B cell (primary cell): ENCODE measurements around the gene ROPN1. TPM values are rescaled to one million over a fixed set of nuclear protein-coding genes. Genes with fewer than 3 reads are reported as not detected.

Source experiments
- ATAC-seq: fragments of 200-7000 bp; cut with Tn5 transposase; one replicate; pipeline ENCODE4 v1.10.0; 2021; ENCODE audit warnings: low read depth, mild to moderate bottlenecking, moderate number of reproducible peaks, moderate library complexity
- CTCF ChIA-PET: fragments of 350-600 bp; sonication (Branson Sonifier 250); formaldehyde crosslinking; loops from one replicate; lab custom pipeline; 2021; ENCODE audit warnings: antibody characterized with exemption, inconsistent platforms; lab: Charles Lee
- POLR2A ChIA-PET: fragments of 350-600 bp; sonication (Branson Sonifier 250); formaldehyde crosslinking; loops from one replicate; lab custom pipeline; 2021; ENCODE audit warnings: antibody characterized with exemption; lab: Charles Lee
- DNase-seq: peaks from one replicate; pipeline ENCODE4 v3.0.0; 2013
- H2AFZ ChIP-seq: 2 replicates; pipeline ENCODE4 v1.6.1; 2012; ENCODE audit warnings: mild to moderate bottlenecking, low read depth, low read length; ENCODE audit not compliant: insufficient read depth, poor library complexity, severe bottlenecking
- H3K27ac ChIP-seq, 2 donors: 1 replicate in 1 of 2; 2 replicates in 1 of 2; pipeline ENCODE4 v1.5.1; 2012 to 2013; ENCODE audit warnings: low read length in 2 of 2, mild to moderate bottlenecking in 2 of 2, moderate library complexity in 1 of 2
- H3K27me3 ChIP-seq, 4 experiments: fragments of 200-600 bp in 1 of 4; sonication (generic) in 1 of 4; replicated peaks in 1 of 4; 1 replicate in 2 of 4; 2 replicates in 2 of 4; pipeline versions ENCODE4 v1.6.1 to v1.7.0; 2013 to 2016; ENCODE audit warnings: low read length in 3 of 4, mild to moderate bottlenecking in 2 of 4, mixed read lengths in 1 of 4, moderate library complexity in 1 of 4; ENCODE audit not compliant: insufficient read depth in 4 of 4, control insufficient read depth in 3 of 4; ENCODE audit errors: control extremely low read depth in 1 of 4
- H3K36me3 ChIP-seq, 2 experiments: replicated peaks in 1 of 2; 1 replicate in 1 of 2; 2 replicates in 1 of 2; pipeline versions ENCODE4 v1.6.1 to v1.7.1; 2013; ENCODE audit warnings: low read length in 1 of 2; ENCODE audit not compliant: insufficient read depth in 2 of 2, control insufficient read depth in 1 of 2; ENCODE audit errors: control extremely low read depth in 1 of 2, extremely low read depth in 1 of 2
- H3K4me1 ChIP-seq, 2 donors: fragments of 200-600 bp in 1 of 2; sonication (generic) in 1 of 2; 1 replicate in 1 of 2; 2 replicates in 1 of 2; pipeline versions ENCODE4 v1.5.1 to v1.6.1; 2013 to 2017; ENCODE audit warnings: low read length in 2 of 2; ENCODE audit not compliant: control insufficient read depth in 2 of 2, insufficient read depth in 2 of 2
- H3K4me2 ChIP-seq: replicated peaks from 2 replicates; pipeline ENCODE3; 2012; ENCODE audit warnings: mild to moderate bottlenecking, low read depth, low read length; ENCODE audit not compliant: poor library complexity, severe bottlenecking
- H3K4me3 ChIP-seq, 5 experiments: fragments of 200-600 bp in 1 of 5; sonication (generic) in 1 of 5; 1 replicate in 3 of 5; 2 replicates in 2 of 5; pipeline versions ENCODE4 v1.5.1 to v1.7.0; 2011 to 2016; ENCODE audit warnings: low read length in 4 of 5, mild to moderate bottlenecking in 4 of 5, low read depth in 2 of 5, control low read depth in 1 of 5, moderate library complexity in 1 of 5; ENCODE audit not compliant: insufficient read depth in 1 of 5; ENCODE audit errors: control extremely low read depth in 1 of 5, extremely low read depth in 1 of 5
- H3K79me2 ChIP-seq: fragments of 200-600 bp; sonication (generic); one replicate; pipeline ENCODE4 v1.6.0; 2016; ENCODE audit warnings: low read length; ENCODE audit not compliant: control insufficient read depth, insufficient read depth
- H3K9ac ChIP-seq: fragments of 200-600 bp; sonication (generic); 2 replicates; pipeline ENCODE4 v1.6.1; 2017; ENCODE audit warnings: mild to moderate bottlenecking, low read length, moderate library complexity
- H3K9me3 ChIP-seq, 3 donors: one replicate each; pipeline versions ENCODE4 v1.6.1 to v1.7.1; 2013; ENCODE audit warnings: low read length in 2 of 3; ENCODE audit not compliant: control insufficient read depth in 2 of 3, insufficient read depth in 1 of 3; ENCODE audit errors: control extremely low read depth in 1 of 3
- H4K20me1 ChIP-seq: 2 replicates; pipeline ENCODE4 v1.6.0; 2012; ENCODE audit warnings: mild to moderate bottlenecking, low read length; ENCODE audit not compliant: insufficient read depth, control insufficient read depth, poor library complexity, severe bottlenecking
- H3K27ac Mint-ChIP-seq: one replicate; pipeline ENCODE4 v1.8.0; 2021; ENCODE audit warnings: mixed read lengths
- H3K27me3 Mint-ChIP-seq: one replicate; pipeline ENCODE4 v1.8.0; 2021; ENCODE audit warnings: mixed read lengths
- H3K4me1 Mint-ChIP-seq: one replicate; pipeline ENCODE4 v1.8.0; 2021; ENCODE audit warnings: mixed read lengths
- H3K4me3 Mint-ChIP-seq: one replicate; pipeline ENCODE4 v1.8.0; 2021; ENCODE audit warnings: mixed read lengths
- H3K9me3 Mint-ChIP-seq: one replicate; pipeline ENCODE4 v1.8.0; 2022; ENCODE audit warnings: mixed read lengths; ENCODE audit not compliant: insufficient read depth
- CTCF ChIP-seq: fragments of 200-600 bp; IDR thresholded peaks from one replicate; pipeline ENCODE4 v1.8.0; 2022; ENCODE audit warnings: antibody characterized with exemption, mild to moderate bottlenecking
- EZH2 ChIP-seq: IDR thresholded peaks from 2 replicates; pipeline ENCODE4 v1.6.1; 2012; ENCODE audit warnings: borderline replicate concordance, low read depth, mild to moderate bottlenecking, moderate library complexity, low read length; ENCODE audit not compliant: insufficient read depth, poor library complexity, severe bottlenecking
- WGBS: methylation state at CpG from one replicate; pipeline ENCODE4 v1.1.5; 2013; ENCODE audit warnings: missing lambda C conversion rate; ENCODE audit not compliant: insufficient coverage; 5-methylcytosine and 5-hydroxymethylcytosine counted together
- intact Hi-C: fragments of 100-400 bp; cut with micrococcal nuclease; formaldehyde crosslinking; loops from one replicate; pipeline ENCODE4 v1.10.0; 2022
- polyA plus RNA-seq: library from polyadenylated mRNA; depleted of rRNA; stranded (reverse); fragments of >200 nt; gene quantifications from 2 replicates; pipeline ENCODE4 v1.2.3, GENCODE V29; 2012
- total RNA-seq, 2 donors: library from RNA; stranded (reverse); fragments of 120-200 nt in 1 of 2; gene quantifications; 1 replicate in 1 of 2; 2 replicates in 1 of 2; pipeline versions ENCODE4 v1.2.3 to v1.2.4, GENCODE V29; 2013 to 2022

ROPN1 gene
- total and polyA plus RNA-seq, 2 donors (not counting 1 experiment from before 2014, with no cell fraction given) = not detected

DNA sequence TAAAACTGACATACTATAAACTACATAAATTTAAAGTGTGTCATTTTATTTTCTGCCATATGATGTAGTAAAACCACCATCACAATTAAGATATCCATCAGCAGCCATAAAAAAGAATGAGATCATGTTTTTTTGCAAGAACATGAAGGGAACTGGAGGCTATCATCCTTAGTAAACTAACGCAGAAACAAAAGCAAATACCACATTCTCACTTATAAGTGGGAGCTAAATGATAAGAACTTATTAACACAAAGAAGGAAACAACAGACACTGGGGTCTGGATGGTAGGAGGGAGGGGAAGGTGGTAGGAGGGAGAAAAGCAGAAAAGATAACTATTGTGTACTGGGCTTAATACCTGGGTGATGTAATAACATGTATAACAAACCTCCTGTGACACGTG lies 55.5 kb downstream of the ROPN1 start:
- H3K27me3 ChIP-seq = no peaks in the 10 kb centered on the region
- H3K4me3 Mint-ChIP-seq = no peak overlapping the region
- POLR2A ChIA-PET = no interaction called here
- no peak overlapping the region for H2AFZ ChIP-seq
- no peaks in the 10 kb centered on the region for H3K4me1 Mint-ChIP-seq
- H3K27me3 Mint-ChIP-seq = no peaks in the 10 kb centered on the region
- no peak overlapping the region for H3K27ac ChIP-seq
- ATAC-seq = no peak
- H3K27ac Mint-ChIP-seq = no peak overlapping the region
- DNase-seq = no peak
- H3K4me2 ChIP-seq = no peak overlapping the region
- H4K20me1 ChIP-seq = no peaks in the 10 kb centered on the region
- WGBS = no CpG with 5 or more reads among the region's 2 CpGs
- TF ChIP-seq EZH2 (no peak), CTCF (no peak)
- no peaks in the 10 kb centered on the region for H3K36me3 ChIP-seq
- CTCF ChIA-PET = no interaction called here
- H3K79me2 ChIP-seq = no peaks in the 10 kb centered on the region
- no peak overlapping the region for H3K9ac ChIP-seq
- intact Hi-C loops = no loop called here
- H3K4me1 ChIP-seq = no peaks in the 10 kb centered on the region
- no peaks in the 10 kb centered on the region for H3K9me3 ChIP-seq
- no peaks in the 10 kb centered on the region for H3K9me3 Mint-ChIP-seq
- no peak overlapping the region for H3K4me3 ChIP-seq

DNA sequence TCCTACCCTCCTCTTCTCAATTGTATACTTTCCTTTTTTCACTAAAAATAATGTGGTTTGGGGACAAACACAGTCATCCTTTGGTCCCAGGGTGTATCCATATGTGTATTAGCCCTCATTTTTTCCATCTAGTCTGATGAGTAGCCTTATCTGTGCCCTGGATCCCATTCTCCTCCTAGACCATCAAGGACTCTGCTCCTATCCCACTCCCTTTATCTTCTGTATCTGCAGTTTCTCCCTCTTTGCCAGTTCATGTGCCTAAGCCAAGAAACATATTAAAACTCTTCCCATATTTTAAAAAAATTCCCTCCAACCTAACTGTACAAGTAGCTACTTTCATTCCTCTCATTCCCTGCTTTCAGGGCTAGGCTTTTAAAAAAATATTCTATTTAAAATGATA lies 56.1 kb downstream of the ROPN1 start:
- Histone ChIP-seq H3K27me3 (no peaks in the 10 kb centered on the region), H3K9ac (no peak overlapping the region), H2AFZ (no peak overlapping the region), H3K9me3 (no peaks in the 10 kb centered on the region), H3K4me3 (no peak overlapping the region), H4K20me1 (no peaks in the 10 kb centered on the region), H3K4me1 (no peaks in the 10 kb centered on the region), H3K4me2 (no peak overlapping the region), H3K36me3 (no peaks in the 10 kb centered on the region), H3K27ac (no peak overlapping the region), H3K79me2 (no peaks in the 10 kb centered on the region)
- DNase-seq (no peak), ATAC-seq (no peak)
- Mint-ChIP-seq H3K4me1 (no peaks in the 10 kb centered on the region), H3K27ac (no peak overlapping the region), H3K4me3 (no peak overlapping the region), H3K27me3 (no peaks in the 10 kb centered on the region), H3K9me3 (no peaks in the 10 kb centered on the region)
- POLR2A ChIA-PET = no interaction called here
- TF ChIP-seq CTCF (no peak), EZH2 (no peak)
- CTCF ChIA-PET = no interaction called here
- intact Hi-C loops = no loop called here
